Esophagus squamous epithelium (tissue), 4 donors: ENCODE measurements around the gene NRG4.

Experiments
- POLR2A ChIP-seq, 4 donors: fragments of 450-650 bp; IDR thresholded peaks; one replicate each; pipeline ENCODE4 v1.6.1; 2017; ENCODE audit warnings: antibody characterized with exemption in 4 of 4, mild to moderate bottlenecking in 4 of 4, moderate library complexity in 3 of 4
- TF ChIP-seq, protein P1 (sequence below), 6 experiments: fragments of 450-650 bp in 4 of 6; fragments of 200-600 bp in 2 of 6; sonication (generic) in 2 of 6; IDR thresholded peaks; one replicate each; pipeline ENCODE4 v1.5.1; 2016 to 2019; ENCODE audit warnings: antibody characterized with exemption in 6 of 6, mild to moderate bottlenecking in 4 of 6, moderate library complexity in 4 of 6

DNA sequence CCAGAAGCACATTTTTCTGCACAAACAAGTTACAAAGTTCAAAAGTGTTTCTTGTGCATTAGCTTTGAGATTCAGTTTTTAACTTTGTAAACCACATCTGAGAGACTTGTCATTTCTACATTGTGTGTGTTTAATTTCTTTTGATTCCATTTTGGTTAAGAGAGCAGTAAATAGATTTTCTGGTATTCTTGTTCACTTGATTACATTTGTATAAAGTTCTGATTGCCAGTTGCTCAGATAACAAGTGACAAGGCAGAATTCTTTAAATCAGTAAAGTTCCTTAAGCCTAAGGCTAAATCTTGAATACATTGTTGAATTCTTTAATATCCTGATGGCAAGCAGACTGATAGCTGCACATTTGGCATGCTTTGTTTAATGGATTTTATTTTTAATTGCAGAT lies 111.6 kb downstream of the NRG4 start:
- TF ChIP-seq, protein P1, sequence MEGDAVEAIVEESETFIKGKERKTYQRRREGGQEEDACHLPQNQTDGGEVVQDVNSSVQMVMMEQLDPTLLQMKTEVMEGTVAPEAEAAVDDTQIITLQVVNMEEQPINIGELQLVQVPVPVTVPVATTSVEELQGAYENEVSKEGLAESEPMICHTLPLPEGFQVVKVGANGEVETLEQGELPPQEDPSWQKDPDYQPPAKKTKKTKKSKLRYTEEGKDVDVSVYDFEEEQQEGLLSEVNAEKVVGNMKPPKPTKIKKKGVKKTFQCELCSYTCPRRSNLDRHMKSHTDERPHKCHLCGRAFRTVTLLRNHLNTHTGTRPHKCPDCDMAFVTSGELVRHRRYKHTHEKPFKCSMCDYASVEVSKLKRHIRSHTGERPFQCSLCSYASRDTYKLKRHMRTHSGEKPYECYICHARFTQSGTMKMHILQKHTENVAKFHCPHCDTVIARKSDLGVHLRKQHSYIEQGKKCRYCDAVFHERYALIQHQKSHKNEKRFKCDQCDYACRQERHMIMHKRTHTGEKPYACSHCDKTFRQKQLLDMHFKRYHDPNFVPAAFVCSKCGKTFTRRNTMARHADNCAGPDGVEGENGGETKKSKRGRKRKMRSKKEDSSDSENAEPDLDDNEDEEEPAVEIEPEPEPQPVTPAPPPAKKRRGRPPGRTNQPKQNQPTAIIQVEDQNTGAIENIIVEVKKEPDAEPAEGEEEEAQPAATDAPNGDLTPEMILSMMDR (IDR thresholded peaks at IDR 0.05) = no peak
- TF ChIP-seq POLR2A (IDR thresholded peaks at IDR 0.05) = no peak
